NT2/D1 (cell line): ENCODE results near the gene ZNF273.

Experiments used
- SUZ12 ChIP-seq: IDR thresholded peaks from 2 replicates; pipeline ENCODE4 v1.6.1; 2011; ENCODE audit not compliant: insufficient read length, insufficient read depth; ENCODE audit errors: extremely low read depth
- YY1 ChIP-seq: IDR thresholded peaks from 2 replicates; pipeline ENCODE4 v1.6.1; 2011; ENCODE audit not compliant: insufficient read length, insufficient read depth
- ZNF274 ChIP-seq: IDR thresholded peaks from 2 replicates; pipeline ENCODE4 v1.6.1; 2011; ENCODE audit warnings: mild to moderate bottlenecking, low read depth, low read length

- TF ChIP-seq YY1: no peak
- no peak for TF ChIP-seq ZNF274
- TF ChIP-seq SUZ12: no peak
Measured at GRCh38 chr7:64904008-64904407, 935 bp downstream of the ZNF273 start.
